Measurements from ENCODE around the gene ATG3.

Gene ATG3

GRCh38 chr3:112508860-112509259 lies 52.9 kb downstream of the ATG3 start:
- TF ChIP-seq ZFX (IDR thresholded peaks at IDR 0.05; ENCODE audit: borderline replicate concordance) (no peak), CTCF (IDR thresholded peaks at IDR 0.05) (no peak)
- H3K27ac ChIP-seq: no peak overlapping the region

GRCh38 chr3:112508261-112508660 lies 53.5 kb downstream of the ATG3 start:
- TF ChIP-seq CTCF (IDR thresholded peaks at IDR 0.05) (no peak), ZFX (IDR thresholded peaks at IDR 0.05; ENCODE audit: borderline replicate concordance) (no peak)
- H3K27ac ChIP-seq: no peak overlapping the region

- no peak for TF ChIP-seq CTCF (IDR thresholded peaks at IDR 0.05)
- TF ChIP-seq ZFX (IDR thresholded peaks at IDR 0.05; ENCODE audit: borderline replicate concordance): no peak
- H3K27ac ChIP-seq: no peak overlapping the region
These were observed 55.9 kb downstream of the ATG3 start for GRCh38 chr3:112505907-112506306.

- no peak for TF ChIP-seq CTCF (IDR thresholded peaks at IDR 0.05)
- TF ChIP-seq ZFX (IDR thresholded peaks at IDR 0.05; ENCODE audit: borderline replicate concordance): no peak
- H3K27ac ChIP-seq: no peak overlapping the region
These were observed 57.6 kb downstream of the ATG3 start for GRCh38 chr3:112504123-112504522.

- TF ChIP-seq ZFX (IDR thresholded peaks at IDR 0.05; ENCODE audit: borderline replicate concordance): no peak
- TF ChIP-seq CTCF (IDR thresholded peaks at IDR 0.05): no peak
These were observed 58.3 kb downstream of the ATG3 start for GRCh38 chr3:112503304-112503972.

GRCh38 chr3:112500621-112501020 lies 61.1 kb downstream of the ATG3 start:
- no peak overlapping the region for H3K27ac ChIP-seq
- TF ChIP-seq ZFX (IDR thresholded peaks at IDR 0.05; ENCODE audit: borderline replicate concordance): no peak
- TF ChIP-seq CTCF (IDR thresholded peaks at IDR 0.05): no peak

More at GRCh38 chr3:112503304-112503972, 58.3 kb downstream of the ATG3 start:
- no peak overlapping the region for H3K27ac ChIP-seq

GRCh38 chr3:112498914-112499711 lies 62.6 kb downstream of the ATG3 start, which contains the start of gene BTLA:
BTLA (minus strand) TSS chr3:112499472; CDS start chr3:112499358, 114 bp downstream.
- TF ChIP-seq ZFX (IDR thresholded peaks at IDR 0.05; ENCODE audit: borderline replicate concordance): no peak
- no peak for TF ChIP-seq CTCF (IDR thresholded peaks at IDR 0.05)
- no peak within 1 kb of the TSS for H3K27ac ChIP-seq
